ENCODE data around the gene CLEC10A.
"Not testable (repeated sequence)": the region's sequence is repeated elsewhere in the genome, so short reads cannot be mapped to it uniquely, and the experiment has no call there.

CLEC10A gene

DNA sequence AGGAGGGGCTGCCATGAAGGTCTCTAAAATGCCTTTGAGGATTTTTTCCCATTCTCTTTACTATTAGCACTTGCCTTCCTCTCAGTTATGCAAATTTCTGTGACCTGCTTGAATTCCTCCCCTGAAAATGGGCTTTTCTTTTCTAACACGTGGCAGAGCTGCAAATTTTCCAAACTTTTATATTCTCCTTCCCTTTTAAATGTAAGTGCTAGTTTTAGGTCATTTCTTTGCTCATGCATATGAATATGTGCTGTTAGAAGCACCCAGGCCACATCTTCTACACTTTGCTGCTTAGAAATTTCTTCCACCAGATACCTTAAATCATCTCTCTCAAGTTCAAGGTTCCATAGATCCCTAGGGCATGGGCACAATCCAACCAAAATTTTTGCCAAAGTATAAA lies 11.8 kb downstream of the CLEC10A start:
- no peak for DNase-seq

DNA sequence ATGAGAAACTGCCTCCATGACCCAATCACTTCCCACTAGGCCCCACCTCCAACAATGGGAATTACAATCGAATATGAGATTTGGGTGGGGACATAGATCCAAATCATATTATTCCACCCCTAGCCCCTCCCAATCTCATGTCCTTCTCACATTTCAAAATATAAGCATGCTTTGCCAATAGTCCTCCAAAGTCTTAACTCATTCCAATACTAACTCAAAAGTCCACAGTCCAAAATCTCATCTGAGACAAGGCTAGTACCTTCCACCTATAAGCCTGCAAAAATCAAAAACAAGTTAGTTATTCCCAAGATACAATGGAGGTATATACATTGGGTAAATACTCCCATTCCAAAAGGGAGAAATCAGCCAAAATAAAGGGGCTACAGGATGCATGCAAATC lies 12.9 kb downstream of the CLEC10A start:
- no peak for DNase-seq

DNA sequence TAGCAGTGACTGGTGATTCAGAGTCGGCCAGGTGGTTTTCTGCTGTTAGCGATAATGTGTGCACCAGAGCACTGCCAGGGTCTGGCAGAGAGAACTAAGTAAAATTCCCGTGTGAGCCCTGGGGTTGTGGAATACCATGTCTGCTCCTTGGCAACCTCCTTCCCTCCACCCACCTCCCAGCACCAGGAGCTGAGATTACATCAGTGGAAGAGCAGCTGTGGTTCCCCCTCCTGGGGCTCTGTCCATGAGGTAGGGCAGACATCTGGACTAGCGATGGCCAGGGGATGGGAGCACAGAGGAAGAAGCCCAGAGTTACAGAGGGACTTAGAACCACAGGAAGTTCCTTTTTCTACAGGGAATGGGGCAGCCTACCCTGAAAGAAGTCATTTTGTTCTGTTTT lies 15.8 kb downstream of the CLEC10A start:
- DNase-seq = no peak

DNA sequence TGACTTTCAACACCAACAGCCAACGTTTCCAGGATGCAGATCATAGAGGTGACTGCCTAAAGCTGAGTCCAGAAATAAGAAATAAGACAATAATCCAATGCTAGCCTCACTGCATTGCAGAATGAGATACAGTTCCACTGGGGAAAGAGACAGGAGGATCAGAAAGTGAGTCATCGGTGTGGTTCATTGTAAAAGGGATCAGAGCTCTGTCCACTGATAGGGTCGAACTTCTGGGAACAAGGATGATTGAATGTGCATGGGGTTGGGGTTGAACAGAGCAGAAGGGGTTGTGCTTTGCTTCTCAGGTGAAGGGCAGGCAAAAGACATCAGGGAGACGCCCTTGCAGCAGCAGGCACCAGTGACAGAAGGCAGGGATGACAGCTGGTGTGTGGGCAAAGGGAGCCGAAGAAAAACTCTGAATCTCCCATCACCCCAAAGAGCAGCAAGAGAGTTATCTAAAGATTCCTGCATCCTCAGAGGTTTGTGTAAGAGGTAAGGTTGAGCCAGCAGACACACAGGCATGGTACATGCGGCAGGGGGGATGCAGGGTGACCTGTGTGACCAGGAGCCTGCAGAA lies 16.4 kb downstream of the CLEC10A start:
- DNase-seq = no peak

DNA sequence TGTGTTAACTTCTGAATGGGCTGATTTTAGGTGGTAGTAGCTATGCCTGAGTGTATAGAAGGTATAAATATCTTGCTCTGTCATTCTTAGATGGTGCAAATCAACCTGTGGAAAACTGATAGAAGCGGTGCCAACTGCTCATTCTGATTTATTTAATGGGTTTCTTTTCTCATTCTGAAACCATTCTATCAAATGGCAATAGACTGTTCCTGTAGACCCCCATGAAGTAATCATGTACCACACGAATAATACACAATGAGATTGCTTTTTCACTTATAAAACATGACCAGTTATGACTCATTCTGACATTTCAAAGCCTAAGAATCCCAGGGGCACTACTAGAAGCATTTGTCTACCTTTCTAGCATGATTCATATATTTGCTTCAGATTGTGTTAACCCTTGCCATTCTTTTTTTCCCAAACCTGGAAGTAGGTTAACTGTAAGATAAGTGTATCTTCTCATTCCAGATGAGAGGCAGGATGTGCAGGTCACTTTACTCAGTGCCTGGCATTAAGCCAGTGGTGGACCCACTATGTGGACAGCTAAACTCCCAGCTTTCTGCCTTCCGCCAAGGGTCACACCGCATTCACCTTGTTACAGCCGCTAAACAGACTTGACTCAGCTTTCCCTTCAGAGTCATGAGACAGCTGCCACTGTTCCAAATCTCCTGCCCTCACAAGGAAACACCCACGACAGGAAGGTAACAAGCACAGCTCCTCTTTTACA lies 19.7 kb downstream of the CLEC10A start:
- peak; percentile 63 for DNase-seq

DNA sequence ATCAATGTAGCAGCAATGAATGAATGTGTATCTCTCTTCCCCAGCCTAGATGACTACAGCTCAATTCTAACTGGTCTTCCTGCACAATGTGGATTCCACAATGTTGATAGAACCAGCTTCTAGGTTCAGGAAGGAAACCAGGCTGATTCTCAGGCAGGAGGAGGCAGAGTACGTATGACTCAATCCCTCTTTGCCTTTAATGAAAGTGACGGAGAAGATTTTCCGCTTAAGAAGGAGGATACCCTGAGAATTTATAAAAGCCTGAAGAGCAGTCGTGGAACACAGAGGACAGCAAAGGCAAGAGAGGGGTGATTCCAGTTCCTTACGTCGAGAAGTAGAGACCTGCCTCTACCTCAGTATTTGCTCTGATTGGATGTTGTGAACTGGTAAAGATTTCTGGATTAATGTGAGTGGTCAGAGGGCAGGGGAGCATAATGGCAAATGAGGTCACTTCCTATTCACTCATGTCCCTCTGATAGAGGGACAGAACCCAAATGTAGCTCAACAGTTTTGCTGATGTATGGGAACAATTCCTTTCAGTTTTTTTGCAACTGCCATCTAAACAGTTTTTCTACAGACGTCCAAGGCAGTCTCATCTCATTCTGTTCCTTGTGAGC lies 21.1 kb downstream of the CLEC10A start:
- no peak for DNase-seq

DNA sequence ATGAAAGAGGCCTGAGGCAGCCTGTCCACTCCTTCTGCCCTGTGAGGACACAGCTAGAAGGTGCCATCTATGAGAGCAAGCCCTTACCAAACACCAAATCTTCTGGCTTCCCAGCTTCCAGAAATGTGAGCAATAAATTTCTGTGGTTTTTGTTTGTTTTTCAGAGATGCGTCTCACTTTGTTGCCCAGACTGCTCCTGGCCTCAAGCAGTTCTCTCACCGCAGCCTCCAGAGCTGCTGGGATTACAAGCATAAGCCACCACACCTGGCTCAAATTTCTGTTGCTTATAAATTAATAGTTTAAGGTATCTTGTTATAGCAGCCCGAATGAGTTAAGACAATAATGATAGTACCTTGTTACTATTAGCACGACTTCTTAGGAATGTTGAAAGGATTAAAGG lies 23.7 kb downstream of the CLEC10A start:
- no peak for DNase-seq

DNA sequence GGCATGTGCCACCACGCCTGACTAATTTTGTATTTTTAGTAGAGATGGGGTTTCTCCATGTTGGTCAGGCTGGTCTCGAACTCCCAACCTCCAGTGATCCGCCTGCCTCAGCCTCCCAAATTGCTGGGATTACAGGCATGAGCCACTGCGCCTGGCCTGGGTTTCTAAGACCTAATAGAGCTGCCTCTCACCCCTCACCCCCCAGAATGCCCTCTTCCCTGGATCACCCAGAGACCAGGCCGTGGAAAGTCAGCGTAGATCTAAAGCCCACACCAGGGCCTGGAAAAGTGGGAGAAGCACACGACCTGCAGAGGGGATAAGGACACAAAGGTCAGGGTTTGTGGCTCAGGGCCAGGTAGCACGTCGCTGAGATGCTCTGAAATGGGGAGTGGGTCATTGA lies 29.5 kb downstream of the CLEC10A start:
- DNase-seq = not testable (repeated sequence)

DNA sequence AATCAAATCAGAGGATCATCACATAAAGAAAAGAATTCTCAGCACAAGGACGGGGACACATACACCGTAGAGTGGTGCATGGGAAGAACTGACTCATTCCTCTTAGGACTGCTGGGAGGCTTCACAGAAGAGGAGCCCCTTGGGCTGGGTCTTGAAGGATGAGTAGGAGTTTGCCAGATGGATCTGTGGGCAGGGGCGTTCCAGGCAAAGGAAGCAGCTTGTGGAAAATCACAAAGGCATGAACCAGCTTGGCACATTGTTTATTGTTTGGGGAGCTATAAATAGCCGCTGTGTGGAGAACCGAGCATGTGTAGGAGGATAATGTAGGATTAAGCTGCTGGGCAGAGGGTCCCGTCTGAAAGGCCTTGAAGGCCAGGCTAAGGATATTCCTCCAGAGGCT lies 31.1 kb downstream of the CLEC10A start:
- no peak for DNase-seq

DNA sequence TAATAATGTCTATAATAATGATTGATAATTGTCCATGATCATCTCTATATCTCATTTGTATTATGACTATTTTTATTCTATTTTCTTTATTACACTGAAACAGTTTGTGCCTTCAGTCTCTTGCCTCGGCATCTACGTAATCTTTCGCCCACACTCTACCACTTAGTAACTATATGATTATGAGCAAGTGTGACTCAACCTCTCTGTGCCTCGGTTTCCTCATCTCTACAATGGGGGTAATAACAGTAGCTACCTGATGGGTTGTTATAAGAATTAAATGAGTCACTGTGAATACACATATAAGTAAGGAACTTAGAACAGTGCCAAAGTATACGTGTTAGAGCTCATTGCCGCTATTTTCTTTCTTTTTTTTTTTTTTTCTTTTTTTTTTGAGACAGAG lies 32.5 kb downstream of the CLEC10A start:
- no peak for DNase-seq

DNA sequence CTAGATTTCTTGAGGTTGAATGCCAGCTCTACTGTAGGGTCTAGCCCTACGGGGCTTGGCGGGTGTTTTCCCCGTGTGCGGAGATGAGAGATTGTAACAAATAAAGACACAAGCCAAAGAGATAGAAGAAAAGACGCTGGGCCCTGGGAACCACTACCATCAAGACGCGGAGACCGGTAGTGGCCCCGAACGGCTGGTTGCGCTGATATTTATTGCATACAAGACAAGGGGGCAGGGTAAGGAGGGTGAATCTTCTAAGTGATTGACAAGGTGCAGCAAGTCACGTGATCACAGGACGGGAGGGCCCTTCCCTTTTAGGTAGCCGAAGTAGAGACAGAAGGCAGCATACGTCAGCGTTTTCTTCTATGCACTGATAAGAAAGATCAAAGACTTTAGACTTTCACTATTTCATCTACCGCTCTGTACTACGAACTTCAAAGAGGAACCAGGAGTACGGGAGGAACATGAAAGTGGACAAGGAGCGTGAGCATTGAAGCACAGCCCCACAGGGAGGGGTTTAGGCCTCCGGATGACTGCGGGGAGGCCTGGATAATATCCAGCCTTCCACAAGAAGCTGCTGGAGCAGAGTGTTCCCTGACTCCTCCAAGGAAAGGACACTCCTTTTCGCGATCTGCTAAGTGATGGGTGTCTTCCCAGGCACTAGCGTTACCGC lies 33.2 kb downstream of the CLEC10A start:
- DNase-seq = peak; percentile 67

DNA sequence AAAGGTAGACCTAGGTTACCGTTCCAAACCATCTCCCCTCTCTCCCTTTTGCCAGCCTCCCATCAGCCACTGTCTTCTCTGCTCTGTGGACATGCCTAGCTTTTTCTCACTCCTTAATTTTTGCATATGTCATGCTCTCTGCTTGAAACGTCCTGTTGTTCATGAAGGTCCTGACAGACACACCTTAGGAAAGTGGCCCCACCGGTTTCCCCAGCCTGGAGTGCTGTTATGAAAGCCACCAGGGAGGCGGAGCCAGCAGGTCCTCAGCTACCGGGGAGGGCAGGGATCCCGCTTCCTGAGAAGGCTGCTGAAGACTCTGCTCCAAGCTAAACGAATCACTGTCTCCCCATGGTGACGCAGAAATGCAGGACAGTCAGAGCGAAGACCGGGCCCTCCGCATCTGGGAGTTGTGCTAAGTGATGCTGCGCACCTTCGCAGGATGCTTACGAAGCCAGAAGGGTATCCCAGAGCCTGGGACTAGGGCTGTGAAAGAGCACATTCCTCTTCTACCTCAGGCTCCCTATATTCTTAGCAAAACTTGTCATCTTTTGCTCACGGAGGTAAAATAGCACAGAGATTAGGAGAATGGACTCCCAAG lies 33.8 kb downstream of the CLEC10A start:
- no peak for DNase-seq

DNA sequence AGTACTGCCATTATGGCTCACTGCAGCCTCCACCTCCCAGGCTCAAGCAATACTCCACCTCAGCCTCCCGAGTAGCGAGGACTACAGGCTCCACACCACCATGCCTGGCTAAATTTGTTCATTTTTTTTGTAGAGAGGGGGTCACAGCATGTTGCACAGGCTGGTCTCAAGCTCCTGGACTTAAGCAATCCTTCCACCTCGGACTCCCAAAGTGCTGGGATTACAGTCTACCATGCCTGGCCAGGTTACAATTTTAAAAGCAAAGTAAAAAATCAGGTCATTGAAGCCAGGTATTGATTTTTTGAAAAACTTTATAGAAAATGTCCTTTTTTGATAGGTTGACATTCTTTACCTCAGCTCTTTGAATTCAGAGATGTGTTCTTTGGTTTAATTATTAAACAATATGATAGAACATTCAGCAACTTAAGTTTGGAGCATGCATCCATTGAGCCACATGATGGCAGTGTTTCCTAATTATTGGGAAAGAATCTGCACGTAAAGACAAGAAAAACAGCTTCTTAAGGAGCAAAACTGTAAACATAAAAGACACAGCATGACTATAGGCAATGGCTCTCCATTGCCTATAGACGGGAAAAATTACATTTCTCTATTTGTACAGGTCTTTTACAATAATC lies 34.4 kb downstream of the CLEC10A start:
- no peak for DNase-seq

DNA sequence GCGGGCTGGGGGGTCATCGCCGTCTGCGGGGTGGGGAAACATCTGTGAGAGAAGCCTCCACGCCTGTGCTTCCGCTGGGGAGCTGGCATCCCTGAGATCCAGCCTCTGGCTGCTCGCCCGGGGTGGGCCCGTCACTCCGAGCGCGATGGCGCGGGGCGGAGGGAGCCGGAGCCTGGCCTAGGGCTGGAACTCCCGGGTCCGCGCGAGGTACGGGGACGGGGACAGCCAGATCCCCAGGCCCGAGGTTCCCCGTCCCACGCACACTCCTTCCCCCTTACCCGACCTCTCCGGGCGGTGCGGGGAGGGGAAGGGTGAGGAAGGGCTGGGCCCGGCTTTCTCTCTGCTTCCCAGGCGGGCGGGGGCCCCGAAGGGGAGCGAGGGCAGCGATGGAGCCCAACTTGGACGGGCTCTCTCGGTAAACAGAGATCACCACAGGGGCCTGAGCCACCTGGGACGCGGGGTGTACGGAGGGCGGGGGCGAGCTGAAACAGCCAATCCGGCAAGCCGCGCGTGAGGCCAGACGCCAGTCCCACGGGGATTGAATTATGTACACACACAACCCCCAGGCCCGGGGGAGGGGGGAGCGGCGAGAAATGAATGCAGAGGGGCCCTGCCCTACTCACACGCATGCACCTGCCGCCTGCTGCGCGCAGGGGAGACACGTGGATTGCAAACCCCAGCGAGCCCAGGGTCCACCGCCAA lies 36.4 kb downstream of the CLEC10A start, which contains the start of gene SLC16A11:
TSS of gene SLC16A11 (minus strand) at position 596 of the 702 bp plus-strand sequence. CDS start at position 17, 579 bp downstream.
- peak; percentile 55 for DNase-seq

DNA sequence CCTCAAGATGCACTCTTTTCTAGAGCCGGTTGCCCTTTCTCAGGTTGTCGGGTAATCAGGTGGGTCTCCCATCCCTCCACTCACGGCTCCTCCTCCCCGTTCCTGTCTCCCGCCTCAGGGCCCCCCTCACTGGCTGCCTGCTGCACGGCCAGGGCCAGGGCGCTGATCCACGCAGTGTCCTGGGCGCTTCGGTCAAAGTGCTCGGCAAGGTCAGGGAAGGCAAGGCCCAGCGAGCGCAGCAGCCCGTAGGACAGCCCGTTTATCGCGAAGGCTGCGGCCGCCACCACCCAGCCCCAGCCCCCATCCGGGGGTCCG lies 36.9 kb downstream of the CLEC10A start:
- DNase-seq = no peak

DNA sequence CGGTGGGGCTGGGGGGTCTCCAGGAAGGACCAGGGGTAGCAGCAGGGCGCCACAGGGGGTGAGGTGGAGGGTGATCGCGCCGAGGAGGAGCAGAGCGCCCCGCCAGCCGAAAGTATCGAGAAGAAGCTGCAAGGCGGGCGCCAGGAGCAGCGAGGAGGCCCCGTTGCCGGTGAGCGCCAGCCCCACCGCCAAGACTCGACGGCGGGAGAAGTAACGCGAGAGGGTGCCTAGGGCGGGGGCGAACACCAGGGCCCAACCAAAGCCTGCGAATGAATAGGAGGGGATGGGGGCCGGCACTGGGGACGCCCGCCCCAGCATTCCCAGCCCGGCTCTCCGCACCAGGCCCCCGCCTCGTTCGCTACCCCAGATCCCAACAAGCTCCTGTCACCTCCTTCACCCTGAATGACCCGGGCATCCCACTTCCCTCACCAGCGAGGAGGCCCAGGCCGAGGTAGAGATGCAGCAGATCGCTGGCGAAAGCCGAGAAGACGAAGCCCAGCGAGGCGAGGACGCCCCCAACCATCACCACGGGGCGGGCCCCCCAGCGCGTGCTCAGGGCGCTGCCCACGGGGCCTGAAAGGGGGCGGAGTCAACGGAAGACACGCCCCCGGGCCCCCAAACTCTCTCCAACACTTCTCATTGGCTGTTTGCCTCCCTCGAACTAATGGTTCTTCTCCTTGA lies 37.4 kb downstream of the CLEC10A start:
- peak; percentile 57 for DNase-seq

DNA sequence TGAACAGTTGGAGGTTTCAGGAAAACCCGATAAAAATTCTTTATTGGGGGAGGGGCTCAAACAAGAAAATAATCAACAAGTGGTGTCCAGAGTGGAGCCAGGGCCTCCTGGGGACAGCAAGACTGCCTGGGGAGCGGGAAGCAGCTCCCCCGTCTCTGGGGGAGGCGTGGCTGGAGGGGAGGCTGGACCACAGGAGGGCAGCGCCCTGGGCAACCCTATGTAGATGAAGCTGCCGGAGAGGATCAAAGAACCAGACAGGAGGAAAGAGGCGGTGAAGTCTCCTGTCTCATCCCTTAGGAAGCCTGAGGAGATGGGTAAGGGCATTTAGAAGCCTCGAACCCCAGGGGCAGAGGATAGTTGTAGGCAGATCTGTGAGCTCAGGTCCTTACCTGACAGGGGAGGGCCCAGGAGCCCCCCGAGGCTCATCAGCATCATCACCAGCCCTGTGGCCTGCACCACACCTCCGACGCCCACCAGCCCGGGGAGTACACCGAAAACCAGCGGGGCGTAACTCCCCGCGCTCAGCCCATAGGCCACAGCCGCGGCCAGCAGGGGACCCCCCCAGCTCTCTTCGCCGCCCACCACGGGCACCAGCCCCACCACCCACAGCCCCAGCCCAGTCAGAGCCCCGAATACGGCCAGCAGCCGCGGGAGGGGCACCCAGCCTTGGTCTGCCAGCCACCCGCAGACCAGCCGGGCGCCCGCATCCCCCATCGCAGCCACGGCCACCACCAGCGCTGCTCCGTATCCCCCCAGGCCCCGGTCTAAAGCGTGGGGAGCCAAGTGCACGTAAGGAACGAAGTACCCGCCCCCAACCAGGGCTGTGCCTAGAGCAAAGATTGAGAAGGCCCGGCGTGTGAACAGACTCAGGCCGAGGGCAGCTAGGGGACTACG lies 38.2 kb downstream of the CLEC10A start:
- DNase-seq = peak; percentile 48

DNA sequence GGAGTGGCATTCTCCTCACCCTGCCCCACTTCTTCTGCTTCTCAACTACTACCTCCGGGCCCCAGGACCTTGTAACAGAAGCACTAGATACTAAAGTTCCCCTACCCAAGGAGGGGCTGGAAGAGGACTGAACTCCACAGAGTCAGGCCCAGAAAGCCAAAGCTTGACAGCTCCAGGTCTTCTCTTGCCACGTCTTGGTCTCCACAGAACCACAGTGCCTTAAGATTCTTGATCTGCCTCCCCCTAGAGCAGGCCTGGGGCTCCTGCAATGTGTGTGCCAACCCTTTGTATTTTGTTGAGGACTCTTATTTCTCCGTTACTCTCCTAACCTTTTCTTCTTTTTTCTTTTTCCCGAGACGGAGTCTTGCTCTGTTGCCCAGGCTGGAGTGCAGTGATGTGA lies 40.2 kb downstream of the CLEC10A start:
- no peak for DNase-seq

DNA sequence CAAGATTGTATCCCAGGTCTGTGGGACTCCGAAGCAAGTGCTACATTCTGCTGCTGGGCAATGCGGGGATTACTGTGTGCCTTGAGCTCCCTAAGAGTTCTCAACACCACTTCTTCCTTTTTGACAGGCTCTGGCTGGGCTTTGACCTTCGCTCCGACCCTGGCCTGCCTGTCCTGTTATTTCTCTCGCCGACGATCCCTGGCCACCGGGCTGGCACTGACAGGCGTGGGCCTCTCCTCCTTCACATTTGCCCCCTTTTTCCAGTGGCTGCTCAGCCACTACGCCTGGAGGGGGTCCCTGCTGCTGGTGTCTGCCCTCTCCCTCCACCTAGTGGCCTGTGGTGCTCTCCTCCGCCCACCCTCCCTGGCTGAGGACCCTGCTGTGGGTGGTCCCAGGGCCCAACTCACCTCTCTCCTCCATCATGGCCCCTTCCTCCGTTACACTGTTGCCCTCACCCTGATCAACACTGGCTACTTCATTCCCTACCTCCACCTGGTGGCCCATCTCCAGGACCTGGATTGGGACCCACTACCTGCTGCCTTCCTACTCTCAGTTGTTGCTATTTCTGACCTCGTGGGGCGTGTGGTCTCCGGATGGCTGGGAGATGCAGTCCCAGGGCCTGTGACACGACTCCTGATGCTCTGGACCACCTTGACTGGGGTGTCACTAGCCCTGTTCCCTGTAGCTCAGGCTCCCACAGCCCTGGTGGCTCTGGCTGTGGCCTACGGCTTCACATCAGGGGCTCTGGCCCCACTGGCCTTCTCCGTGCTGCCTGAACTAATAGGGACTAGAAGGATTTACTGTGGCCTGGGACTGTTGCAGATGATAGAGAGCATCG lies 41.8 kb downstream of the CLEC10A start:
- no peak for DNase-seq
